Peyer's patch (tissue), 4 donors: Measurements from ENCODE around the gene HS6ST3. TPM values are rescaled to one million over a fixed set of nuclear protein-coding genes. Genes with fewer than 3 reads are reported as not detected.

Experiments
- DNase-seq, 3 donors: peaks; one replicate each; pipeline ENCODE4 v3.0.0-alpha.2; 2017 to 2019
- H3K27ac ChIP-seq, 4 donors: fragments of 200-600 bp; sonication (generic); one replicate each; pipeline ENCODE4 v1.5.1; 2016 to 2019
- H3K27me3 ChIP-seq, 2 donors: fragments of 200-600 bp; sonication (generic); one replicate each; pipeline ENCODE4 v1.5.1; 2019
- H3K36me3 ChIP-seq, 3 donors: fragments of 200-600 bp; sonication (generic); one replicate each; pipeline ENCODE4 v1.5.1; 2016 to 2019
- H3K4me1 ChIP-seq, 4 donors: fragments of 200-600 bp; sonication (generic); one replicate each; pipeline ENCODE4 v1.5.1; 2016 to 2019
- H3K4me3 ChIP-seq, 4 donors: fragments of 200-600 bp; sonication (generic); 1 replicate in 3 of 4; 2 replicates in 1 of 4; pipeline ENCODE4 v1.5.1; 2016 to 2019; ENCODE audit warnings: mild to moderate bottlenecking in 1 of 4
- H3K9me3 ChIP-seq, 4 donors: fragments of 200-600 bp; sonication (generic); one replicate each; pipeline ENCODE4 v1.5.1; 2016 to 2019; ENCODE audit warnings: mild to moderate bottlenecking in 1 of 4
- POLR2A ChIP-seq, 2 donors: fragments of 450-650 bp; IDR thresholded peaks; one replicate each; pipeline ENCODE4 v1.5.1; 2017; ENCODE audit warnings: antibody characterized with exemption in 2 of 2, mild to moderate bottlenecking in 2 of 2, moderate library complexity in 2 of 2
- total RNA-seq, 4 donors: library from RNA; depleted of rRNA; stranded (reverse); fragments of >200 nt; gene quantifications; one replicate each; pipeline ENCODE4 v1.1.0, GENCODE V29; 2016
- TF ChIP-seq, protein P1 (sequence below), 6 experiments: fragments of 450-650 bp in 4 of 6; fragments of 200-600 bp in 2 of 6; sonication (generic) in 1 of 6; IDR thresholded peaks; one replicate each; pipeline ENCODE4 v1.5.1; 2017 to 2019; ENCODE audit warnings: antibody characterized with exemption in 6 of 6, mild to moderate bottlenecking in 3 of 6, moderate library complexity in 1 of 6

HS6ST3 gene
- total RNA-seq, 4 donors from 2014 or later, result 0.09 TPM; not detected in 3

DNA sequence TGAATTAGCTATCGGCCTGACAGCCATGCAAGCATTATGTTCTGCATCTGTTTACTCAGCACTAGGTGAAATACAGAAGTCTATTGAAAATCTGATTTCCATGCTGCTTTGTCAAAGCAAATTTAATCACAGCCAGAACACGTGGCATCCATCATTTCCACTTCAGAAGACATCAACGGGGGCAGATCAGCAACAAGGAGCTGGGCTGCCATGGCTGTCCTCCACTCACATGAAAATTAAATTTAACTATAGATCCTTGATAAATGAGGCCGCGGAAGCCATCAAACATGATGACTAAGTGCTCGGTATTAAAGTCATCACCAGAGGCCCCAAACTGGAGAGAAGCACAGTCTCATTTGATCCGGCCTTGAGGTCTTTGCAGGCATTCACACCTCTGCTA, 443.5 kb downstream of the HS6ST3 start:
- Histone ChIP-seq H3K27me3 (no peaks in the 10 kb centered on the region), H3K9me3 (no peaks in the 10 kb centered on the region), H3K36me3 (no peaks in the 10 kb centered on the region), H3K4me1 (no peaks in the 10 kb centered on the region), H3K4me3 (no peak overlapping the region), H3K27ac (no peak overlapping the region)
- no peak for DNase-seq
- TF ChIP-seq, protein P1, sequence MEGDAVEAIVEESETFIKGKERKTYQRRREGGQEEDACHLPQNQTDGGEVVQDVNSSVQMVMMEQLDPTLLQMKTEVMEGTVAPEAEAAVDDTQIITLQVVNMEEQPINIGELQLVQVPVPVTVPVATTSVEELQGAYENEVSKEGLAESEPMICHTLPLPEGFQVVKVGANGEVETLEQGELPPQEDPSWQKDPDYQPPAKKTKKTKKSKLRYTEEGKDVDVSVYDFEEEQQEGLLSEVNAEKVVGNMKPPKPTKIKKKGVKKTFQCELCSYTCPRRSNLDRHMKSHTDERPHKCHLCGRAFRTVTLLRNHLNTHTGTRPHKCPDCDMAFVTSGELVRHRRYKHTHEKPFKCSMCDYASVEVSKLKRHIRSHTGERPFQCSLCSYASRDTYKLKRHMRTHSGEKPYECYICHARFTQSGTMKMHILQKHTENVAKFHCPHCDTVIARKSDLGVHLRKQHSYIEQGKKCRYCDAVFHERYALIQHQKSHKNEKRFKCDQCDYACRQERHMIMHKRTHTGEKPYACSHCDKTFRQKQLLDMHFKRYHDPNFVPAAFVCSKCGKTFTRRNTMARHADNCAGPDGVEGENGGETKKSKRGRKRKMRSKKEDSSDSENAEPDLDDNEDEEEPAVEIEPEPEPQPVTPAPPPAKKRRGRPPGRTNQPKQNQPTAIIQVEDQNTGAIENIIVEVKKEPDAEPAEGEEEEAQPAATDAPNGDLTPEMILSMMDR (IDR thresholded peaks at IDR 0.05), result no peak
- no peak for TF ChIP-seq POLR2A (IDR thresholded peaks at IDR 0.05)

GRCh38 chr13:96539791-96540190, 449.9 kb downstream of the HS6ST3 start:
- Histone ChIP-seq H3K4me3 (no peak overlapping the region), H3K9me3 (no peaks in the 10 kb centered on the region), H3K4me1 (no peaks in the 10 kb centered on the region), H3K36me3 (no peaks in the 10 kb centered on the region), H3K27ac (no peak overlapping the region), H3K27me3 (no peaks in the 10 kb centered on the region)
- DNase-seq, result no peak
- no peak for TF ChIP-seq POLR2A (IDR thresholded peaks at IDR 0.05)
- TF ChIP-seq, protein P1 (IDR thresholded peaks at IDR 0.05), result no peak

- TF ChIP-seq POLR2A (IDR thresholded peaks at IDR 0.05), result no peak
- H3K27me3 ChIP-seq, result no peaks in the 10 kb centered on the region
- H3K36me3 ChIP-seq, result no peaks in the 10 kb centered on the region
- DNase-seq, result no peak
- no peaks in the 10 kb centered on the region for H3K9me3 ChIP-seq
- no peak overlapping the region for H3K27ac ChIP-seq
- no peaks in the 10 kb centered on the region for H3K4me1 ChIP-seq
- no peak overlapping the region for H3K4me3 ChIP-seq
These were observed 450.8 kb downstream of the HS6ST3 start for GRCh38 chr13:96540670-96541069.

GRCh38 chr13:96542986-96543385, 453.1 kb downstream of the HS6ST3 start:
- Histone ChIP-seq H3K9me3 (no peaks in the 10 kb centered on the region), H3K27ac (no peak overlapping the region), H3K4me1 (no peaks in the 10 kb centered on the region), H3K36me3 (no peaks in the 10 kb centered on the region), H3K4me3 (no peak overlapping the region), H3K27me3 (no peaks in the 10 kb centered on the region)
- TF ChIP-seq, protein P1 (IDR thresholded peaks at IDR 0.05), result no peak
- no peak for TF ChIP-seq POLR2A (IDR thresholded peaks at IDR 0.05)
- DNase-seq, result no peak

GRCh38 chr13:96544957-96545356, 455.1 kb downstream of the HS6ST3 start:
- Histone ChIP-seq H3K9me3 (no peaks in the 10 kb centered on the region), H3K36me3 (no peaks in the 10 kb centered on the region), H3K4me3 (no peak overlapping the region), H3K4me1 (no peaks in the 10 kb centered on the region), H3K27me3 (no peaks in the 10 kb centered on the region), H3K27ac (no peak overlapping the region)
- DNase-seq, result no peak
- no peak for TF ChIP-seq POLR2A (IDR thresholded peaks at IDR 0.05)
- TF ChIP-seq, protein P1 (IDR thresholded peaks at IDR 0.05), result no peak

- Histone ChIP-seq H3K27me3 (no peaks in the 10 kb centered on the region), H3K4me3 (no peak overlapping the region), H3K27ac (no peak overlapping the region), H3K4me1 (no peaks in the 10 kb centered on the region), H3K36me3 (no peaks in the 10 kb centered on the region), H3K9me3 (no peaks in the 10 kb centered on the region)
- no peak for TF ChIP-seq POLR2A (IDR thresholded peaks at IDR 0.05)
- TF ChIP-seq, protein P1 (IDR thresholded peaks at IDR 0.05), result no peak
- DNase-seq, result no peak
These were observed 456.6 kb downstream of the HS6ST3 start for GRCh38 chr13:96546463-96546862.
